HG03175 (cell line): ENCODE measurements around the gene BEND5.
A peak's percentile ranks its signal among the peaks of the same experiment; 100 is the strongest.

Source experiments
- ATAC-seq: cut with Tn5 transposase; IDR thresholded peaks from one replicate; pipeline ENCODE4 v1.9.1; 2021; ENCODE audit warnings: mild to moderate bottlenecking, moderate library complexity; ENCODE audit not compliant: unreplicated experiment

The BEND5 gene, protein sequence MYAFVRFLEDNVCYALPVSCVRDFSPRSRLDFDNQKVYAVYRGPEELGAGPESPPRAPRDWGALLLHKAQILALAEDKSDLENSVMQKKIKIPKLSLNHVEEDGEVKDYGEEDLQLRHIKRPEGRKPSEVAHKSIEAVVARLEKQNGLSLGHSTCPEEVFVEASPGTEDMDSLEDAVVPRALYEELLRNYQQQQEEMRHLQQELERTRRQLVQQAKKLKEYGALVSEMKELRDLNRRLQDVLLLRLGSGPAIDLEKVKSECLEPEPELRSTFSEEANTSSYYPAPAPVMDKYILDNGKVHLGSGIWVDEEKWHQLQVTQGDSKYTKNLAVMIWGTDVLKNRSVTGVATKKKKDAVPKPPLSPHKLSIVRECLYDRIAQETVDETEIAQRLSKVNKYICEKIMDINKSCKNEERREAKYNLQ

DNA sequence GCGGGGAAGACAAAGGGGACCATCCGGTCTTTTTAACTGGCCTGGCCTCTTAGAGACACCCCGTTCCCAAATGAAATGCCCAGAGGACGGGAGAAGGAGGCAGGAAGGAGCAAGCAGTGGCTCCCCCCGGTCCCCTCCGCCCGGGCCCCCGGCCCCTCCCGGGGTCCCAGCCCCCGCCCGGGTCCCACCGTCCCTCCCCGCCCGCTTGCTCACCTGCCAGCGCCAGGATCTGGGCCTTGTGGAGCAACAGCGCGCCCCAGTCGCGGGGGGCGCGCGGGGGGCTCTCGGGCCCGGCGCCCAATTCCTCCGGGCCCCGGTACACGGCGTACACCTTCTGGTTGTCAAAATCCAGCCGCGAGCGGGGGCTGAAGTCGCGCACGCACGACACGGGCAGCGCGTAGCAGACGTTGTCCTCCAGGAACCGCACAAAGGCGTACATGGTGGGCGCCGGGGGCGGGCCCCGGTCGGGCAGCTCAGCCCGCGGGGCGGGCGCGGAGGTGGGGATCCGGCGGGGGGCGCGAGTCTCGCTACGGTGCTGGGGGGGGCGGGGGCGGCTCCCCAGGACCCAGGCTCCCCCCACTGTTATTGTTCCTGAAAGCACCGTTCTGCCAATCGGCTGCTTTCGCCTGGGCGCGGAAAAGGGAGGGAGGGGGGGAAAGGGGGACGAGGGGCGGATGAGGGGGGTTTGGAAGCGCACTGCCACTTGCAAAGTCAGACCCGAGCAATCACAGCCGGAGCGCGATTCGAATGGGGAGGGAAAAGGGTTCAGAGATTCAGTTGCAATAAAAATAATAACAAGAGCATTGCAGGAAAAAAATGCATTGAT, at the start of gene BEND5:
TSS of gene BEND5 (minus strand) at position 499 of the 826 bp plus-strand sequence. CDS start at position 439, 60 bp downstream.
- ATAC-seq = peak; percentile 40

DNA sequence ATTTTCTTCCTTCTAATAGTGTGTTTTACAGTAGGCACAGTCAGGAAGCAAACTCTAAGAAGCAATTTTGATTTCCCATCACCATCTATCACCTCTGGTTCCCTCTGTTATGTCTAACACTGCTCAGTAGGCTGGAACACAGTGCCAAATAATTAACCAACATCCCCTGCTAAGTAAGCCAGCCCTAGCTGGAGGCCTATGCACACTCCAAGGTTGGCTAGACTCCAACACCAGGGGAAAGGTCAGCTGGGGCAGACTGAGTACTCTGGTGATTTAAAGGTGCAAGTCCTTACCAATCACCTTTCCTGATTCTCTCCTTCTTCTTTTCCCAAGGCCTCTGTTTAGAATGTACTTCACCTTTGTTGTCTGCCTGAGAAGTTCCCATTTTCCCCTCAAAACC, 46.5 kb upstream of the BEND5 start:
- peak; percentile 70 for ATAC-seq

DNA sequence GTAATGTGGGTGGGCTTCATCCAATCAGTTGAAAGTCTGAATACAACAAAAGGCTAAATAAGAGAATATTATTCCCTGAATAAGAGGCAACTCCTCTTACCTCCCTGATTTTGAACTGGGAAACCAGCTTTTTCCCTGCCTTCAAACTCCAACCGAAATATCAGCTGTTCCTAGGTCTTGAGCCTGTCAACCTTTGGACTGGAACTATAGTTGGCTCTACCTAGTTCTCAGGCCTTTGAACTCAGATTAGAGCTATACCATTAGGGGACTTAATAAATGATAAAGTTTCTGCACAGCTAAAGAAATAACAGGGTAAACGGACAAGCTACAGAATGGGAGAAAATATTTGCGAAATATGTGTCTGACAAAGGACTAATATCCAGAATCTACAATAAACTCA, 43.8 kb upstream of the BEND5 start:
- ATAC-seq = no peak

DNA sequence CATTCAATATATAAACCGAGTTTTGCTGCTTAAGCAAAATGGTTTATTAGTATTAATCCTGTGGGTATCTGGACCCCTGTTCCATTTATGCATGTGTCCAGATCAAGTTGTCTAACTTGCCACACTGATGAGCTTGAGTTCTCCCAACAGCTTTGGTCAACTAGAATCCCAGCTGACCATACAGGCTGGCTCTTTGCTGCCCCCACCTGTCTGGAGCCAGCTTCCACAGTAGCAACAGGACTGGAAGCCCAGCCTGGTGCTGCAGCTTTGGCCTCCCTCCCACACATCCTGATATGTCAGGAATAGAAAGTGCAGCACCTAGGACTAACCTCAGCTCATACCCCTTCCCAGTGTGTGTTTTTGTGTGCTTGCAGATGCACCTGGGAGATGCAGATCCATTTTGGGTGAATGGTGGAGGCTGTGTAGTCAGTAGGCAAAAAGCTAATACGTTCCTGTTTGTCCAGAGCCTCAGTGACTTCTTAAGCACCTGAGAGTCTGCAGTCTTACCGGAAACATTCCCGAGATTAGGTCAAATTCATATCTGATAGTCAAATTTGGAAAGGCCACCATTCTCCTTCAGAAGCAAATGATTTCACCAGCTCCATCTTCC, 40.9 kb upstream of the BEND5 start:
- ATAC-seq = peak; percentile 87

DNA sequence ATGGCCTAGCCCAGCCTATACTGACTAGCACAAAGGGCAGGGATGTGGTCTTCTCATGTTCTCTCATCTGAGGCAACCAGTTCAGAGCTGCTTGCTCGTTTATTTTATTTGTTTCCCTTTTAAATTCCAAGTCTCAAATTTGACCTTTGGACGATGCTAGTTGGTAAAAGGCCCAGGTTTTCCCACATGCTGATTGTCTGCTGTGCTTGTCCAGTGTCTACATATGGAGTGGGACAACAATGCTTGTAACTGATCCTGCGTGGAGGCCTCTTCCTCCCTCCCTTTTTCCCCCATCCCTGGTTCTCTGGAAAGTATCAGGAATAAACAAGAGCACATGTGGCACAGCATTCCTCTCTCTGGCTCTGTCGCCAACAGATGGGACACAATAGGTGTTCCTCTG, 34.0 kb upstream of the BEND5 start:
- no peak for ATAC-seq

DNA sequence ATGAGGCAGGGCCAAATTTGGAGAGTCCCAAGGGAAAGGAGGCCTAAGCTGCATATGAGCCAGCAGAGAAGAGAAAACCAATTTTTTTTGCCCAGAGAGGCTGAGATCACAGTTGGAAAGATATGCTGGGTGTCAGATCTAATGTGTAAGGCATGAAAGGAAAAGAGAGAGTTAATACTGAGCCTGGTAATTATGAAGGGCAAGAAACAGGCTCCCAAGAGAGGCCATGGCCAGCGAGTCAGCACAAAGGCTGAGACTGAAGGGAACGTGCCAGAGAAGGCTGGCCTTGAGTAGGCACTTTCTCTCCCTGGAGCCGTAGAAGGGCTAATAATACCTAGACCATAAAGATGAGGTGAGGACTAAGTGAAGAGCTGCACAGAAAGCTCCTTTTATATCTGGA, 31.8 kb upstream of the BEND5 start:
- ATAC-seq = no peak

DNA sequence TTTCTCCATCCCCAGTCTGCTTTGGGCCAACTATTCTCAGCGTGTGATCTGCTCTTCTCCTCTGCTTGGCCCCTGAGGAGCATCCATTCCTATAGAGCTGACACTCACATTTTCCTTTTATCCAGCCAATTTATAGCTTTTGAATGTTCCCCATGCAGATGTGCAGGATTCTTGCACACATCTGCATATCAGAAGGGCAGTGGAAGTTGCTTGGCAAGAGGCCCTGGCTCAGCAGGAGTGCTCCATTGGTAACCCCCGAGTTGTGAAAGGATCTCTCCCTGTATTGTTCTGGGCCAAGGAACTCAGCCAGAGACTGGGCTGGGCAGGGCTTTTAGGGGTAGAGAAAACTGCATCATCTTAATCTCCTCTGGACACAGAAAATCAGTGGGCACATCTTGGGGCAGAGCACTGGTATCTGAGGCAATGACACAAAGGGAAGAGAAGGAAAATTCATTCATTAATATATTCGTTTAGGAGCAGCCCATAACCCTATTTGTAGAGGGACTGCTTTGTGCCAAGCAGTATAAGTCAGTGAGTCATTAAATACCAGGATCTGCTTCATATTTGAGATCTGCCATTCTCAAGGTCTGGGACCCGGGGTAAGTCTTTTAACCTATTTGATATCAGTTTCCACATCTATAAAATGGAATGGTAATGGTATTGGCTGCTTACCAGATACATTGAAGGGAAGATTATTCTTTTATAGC, 31.0 kb upstream of the BEND5 start:
- ATAC-seq = no peak

DNA sequence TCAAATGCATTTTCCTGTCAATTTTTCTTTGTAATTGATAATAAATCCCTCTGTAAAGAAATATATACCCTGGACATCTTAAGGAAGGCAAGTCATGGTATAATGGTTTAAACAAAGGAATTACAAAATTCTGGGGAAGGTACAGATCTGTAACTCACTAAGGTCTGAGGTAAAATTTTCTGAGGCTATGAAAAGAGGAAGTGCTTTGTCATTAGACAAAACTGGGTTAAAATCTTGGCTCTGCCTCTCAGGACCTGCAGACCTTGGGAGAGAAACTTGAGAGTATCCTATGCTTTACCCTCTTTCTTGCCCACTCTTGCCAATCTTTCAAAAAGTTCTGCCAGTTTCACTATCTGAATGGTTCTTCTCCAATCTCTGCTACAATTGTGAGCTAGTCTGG, 26.8 kb upstream of the BEND5 start:
- ATAC-seq = no peak

DNA sequence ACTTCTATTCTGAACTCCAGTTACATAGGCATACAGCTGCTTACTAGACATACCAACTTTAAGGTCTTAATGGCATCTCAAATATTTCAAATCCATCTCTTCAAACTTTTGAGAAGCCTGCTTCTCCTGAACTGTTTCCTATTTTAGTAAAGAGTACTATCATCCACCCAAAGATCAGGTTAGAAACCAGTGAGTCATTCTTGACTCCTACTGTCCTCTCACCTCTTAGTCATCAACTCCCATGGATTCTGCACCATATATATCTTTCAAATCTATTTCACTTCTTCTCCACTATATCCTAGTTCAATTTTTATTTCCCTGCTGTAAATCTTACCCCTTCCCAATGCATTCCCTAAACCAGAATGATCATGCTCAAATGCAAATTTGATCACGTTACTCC, 18.1 kb upstream of the BEND5 start:
- ATAC-seq = no peak

DNA sequence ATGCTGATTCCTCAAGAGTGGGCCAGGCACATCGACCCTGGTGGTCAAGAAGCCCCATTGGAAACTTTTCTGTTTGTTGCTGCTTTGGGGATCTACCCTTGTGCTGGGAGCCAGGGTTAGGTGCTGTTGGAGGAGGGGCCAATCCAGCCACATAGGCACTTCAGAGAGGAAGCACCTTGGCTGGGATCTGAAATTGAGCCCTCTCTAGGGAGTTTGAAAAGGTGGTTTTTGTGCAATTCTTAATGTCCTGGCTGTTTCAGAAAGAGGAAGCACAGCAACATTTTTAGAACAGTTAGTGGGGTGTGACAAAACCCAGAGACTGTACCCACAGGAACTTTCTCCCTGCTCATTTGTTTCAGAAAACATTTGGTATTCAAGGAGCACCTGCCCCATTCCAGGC, 17.2 kb upstream of the BEND5 start:
- peak; percentile 82 for ATAC-seq

DNA sequence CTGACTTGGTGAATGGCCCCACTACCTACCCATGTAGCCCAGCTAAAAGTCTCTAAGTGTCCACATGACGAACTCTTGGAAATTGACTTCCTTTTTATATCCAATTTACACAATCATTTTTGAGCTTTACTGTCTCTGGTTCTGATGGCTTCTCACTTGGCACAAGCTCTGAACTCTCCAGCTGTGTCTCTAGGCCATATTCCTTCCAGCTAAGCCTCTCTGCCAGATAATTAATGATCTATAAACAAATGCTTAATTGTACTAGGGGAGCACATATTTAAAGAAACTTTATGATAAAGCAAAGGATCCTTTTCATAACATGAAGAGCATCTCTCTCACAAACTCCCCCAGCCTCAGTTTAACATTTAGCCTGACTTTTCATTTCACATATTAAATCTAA, 16.3 kb upstream of the BEND5 start:
- ATAC-seq = no peak

DNA sequence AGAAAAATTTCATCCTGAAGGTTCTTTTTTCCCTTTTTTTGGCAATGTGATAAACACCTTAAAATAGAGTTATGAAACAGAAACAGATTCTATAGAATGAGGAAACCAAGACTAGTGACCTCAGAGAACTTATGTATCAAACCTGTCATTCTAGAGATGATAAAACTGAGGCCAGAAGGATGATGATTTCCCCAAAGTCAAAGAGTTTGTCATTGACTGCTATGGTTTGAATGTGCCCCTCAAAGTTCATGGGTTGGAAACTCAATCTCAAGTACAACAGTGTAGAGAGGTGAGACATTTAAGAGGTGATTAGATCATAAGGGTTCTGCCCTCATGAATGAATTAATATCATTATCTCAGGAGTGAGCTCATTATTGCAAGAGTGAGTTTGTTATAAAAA, 13.7 kb upstream of the BEND5 start:
- ATAC-seq = peak; percentile 56

DNA sequence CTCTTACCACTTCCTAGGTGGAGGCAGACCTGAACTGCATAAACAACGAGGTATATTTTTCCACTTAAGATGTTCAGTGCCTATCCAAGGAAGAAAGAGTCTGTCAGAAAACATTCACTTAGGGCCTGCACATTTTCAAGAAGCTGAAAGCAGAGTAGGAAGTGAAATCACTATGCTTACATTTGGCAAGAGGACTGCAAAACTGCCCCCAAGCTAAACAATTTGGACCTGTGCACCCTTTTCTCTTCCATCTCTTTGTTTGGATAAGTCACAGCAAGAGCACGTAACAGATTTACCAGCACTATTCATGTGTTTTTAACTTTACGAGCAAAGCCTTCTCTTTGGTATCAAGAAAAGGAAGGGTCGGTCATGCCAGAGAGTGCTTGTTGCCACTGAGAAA, 13.2 kb upstream of the BEND5 start:
- ATAC-seq = peak; percentile 16

DNA sequence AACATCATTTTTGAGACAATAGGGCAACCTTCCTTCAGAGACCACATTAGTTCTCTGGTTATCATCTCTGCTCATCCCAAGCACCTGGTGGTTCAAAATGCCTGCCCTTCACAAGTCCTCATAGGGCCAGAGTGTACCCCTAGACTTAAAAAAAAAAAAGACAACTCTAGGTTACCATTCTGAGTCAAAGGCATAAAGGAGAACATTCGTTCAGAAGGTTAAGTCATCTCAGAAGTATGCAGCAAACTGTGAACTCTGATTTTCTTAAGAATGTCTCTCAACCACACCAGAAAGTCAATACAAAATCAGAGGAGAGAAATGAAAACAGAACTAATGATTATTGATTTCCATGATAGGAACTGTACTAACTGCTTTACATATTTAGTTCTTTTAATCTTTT, 9.2 kb upstream of the BEND5 start:
- no peak for ATAC-seq

DNA sequence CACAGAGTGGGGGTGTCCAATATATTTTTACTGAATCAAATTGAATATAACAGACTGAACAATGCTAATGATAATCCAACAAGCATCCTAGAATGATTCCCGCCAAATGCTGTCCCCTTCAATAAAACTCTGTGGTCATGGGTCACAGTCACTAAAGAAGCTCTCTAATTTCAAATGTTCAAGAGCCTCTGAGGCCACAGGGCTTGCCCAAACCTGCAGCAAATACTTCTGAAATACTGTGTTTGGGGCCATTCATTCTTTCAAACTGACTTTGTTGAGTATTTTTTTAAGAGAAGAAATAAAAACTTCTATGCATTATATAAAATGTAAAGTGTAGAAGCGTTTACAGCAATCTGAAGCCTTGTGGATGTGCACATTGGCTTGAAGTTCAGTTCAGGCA, 7.6 kb upstream of the BEND5 start:
- no peak for ATAC-seq

DNA sequence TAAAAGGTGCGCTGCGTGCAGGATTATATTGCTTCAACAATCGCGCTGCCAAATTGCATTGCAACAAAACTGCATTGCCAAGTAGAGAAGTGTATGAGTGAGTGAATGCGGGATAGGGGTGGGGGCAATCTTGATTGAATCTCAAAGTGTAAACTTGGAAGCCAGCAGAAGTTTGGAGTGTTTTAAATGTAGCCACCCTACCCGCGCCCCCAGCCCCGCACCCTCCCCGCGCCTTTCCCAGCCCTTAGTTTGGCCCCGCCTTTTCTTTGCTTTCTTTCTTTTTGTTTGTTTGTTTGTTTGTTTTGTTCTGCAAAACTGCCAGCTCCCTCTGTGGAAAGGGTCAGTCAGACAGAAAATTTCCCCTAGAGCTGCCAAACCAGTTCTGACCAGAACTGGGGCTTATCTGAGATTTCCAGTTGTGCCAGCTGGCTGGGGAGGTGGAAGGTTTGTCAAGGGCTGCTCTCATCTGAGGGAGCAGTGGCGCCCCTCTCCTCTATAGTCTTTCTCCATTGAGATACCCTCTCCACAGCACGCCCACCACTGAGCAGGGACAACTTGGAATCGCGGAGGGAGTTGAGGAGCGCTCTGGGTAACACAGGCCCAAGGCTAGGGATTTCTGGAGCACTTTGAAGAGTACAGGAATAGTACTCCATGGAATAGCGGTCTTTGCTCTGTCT, 666 bp upstream of the BEND5 start:
- ATAC-seq = no peak

DNA sequence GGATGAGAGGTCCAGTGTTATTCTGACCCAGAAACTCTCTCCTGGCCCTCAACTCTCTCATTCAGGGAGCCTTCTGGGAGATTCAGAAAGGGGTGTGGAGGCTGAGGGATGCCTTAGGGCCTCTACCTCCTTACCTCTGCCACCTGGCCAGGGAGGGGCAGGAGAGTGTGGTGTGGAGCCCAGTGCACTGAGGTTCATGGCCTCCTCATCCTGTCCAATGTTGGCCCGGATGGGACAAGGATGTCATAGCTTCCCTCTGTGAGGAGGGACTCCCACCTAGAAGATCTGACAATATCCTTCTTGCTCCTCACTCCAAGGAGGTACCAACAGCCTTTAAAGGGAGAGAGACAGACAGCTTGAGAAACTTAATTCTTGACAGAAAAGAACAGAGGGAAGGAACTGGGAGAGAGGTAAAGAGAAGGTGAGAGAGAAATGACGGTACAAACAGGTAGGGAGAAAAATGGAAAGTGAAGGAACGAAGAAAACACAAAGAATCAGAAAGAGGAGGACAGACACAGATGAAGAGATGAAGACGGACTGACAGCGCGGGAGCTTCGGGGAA, 779 bp downstream of the BEND5 start:
- no peak for ATAC-seq

DNA sequence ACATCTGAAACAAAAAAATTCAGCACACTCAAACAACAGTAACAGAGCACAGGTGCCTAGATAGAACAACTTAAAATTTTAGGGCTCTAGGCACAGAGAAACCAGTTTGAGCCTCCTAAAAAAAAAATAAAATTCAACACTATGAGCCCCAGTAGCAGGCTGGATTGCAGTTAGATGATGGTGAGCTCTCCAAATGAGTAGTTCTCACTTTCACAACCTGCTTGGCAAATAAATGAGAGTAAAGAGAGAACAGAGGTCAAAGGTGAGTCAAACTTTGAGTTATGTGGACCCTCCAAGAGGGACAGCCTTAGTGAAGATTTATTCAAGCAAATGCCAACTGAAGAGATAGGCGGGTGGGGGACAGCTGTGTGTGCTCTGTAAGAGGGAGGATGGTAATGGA, 3.6 kb downstream of the BEND5 start:
- ATAC-seq = peak; percentile 51

DNA sequence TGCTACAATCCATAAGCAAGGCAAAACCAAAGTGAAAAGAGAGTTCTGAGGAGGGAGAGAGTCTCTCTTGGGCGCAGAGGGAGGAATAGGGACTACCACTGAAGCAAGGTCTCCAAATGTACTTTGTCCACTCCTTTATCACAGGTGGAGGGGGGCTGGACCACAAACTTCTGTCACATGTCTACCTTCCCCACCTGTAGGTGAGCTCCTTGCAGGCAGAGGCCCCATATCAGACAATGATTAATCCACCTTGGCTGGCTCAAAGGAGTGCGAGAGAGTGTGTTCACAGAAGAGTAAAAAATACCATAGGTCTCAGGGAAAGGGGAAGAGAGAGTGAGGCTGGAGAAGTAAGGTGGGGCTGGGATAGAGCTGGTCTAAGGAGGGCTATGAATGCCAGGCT, 4.5 kb downstream of the BEND5 start:
- ATAC-seq = no peak

DNA sequence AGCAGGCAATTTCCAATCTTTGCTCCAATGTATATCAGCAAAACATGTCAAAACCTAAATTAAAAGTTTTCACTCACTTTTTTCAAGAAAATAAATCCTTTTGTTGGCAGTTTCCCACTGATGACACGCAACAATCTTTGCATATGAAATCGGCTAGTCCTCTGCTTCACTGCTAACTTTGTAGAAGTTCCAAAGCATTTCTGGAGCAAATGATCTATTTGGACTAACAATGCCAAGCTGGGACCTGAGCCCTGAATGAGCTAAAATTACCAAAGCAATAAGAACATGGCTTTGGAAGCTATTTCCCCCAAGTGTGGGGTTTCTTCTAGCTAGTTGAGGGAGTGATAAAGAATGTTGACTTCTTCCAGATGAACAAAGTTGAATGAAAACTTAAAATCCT, 5.1 kb downstream of the BEND5 start:
- no peak for ATAC-seq
